HUES48 (cell line): ENCODE data around the gene LGALS9.
"Not testable (repeated sequence)": the region's sequence is repeated elsewhere in the genome, so short reads cannot be mapped to it uniquely, and the experiment has no call there.

ENCODE experiments used
- H3K27ac ChIP-seq: one replicate; pipeline ENCODE4 v1.7.0; 2013; ENCODE audit warnings: low read depth, low read length, inconsistent platforms
- H3K27me3 ChIP-seq: 2 replicates; pipeline ENCODE4 v1.6.1; 2013; ENCODE audit warnings: mild to moderate bottlenecking, low read length; ENCODE audit not compliant: control insufficient read depth, insufficient read depth
- H3K36me3 ChIP-seq: 2 replicates; pipeline ENCODE4 v1.6.1; 2013; ENCODE audit warnings: low read length; ENCODE audit not compliant: control insufficient read depth, insufficient read depth
- H3K4me1 ChIP-seq: 2 replicates; pipeline ENCODE4 v1.6.1; 2013; ENCODE audit warnings: mild to moderate bottlenecking, low read length; ENCODE audit not compliant: control insufficient read depth, insufficient read depth
- H3K4me3 ChIP-seq: 2 replicates; pipeline ENCODE4 v1.5.1; 2013; ENCODE audit warnings: mild to moderate bottlenecking, low read depth, low read length
- H3K9ac ChIP-seq: 2 replicates; pipeline ENCODE4 v1.6.1; 2013; ENCODE audit warnings: mild to moderate bottlenecking, low read depth, low read length, moderate library complexity
- H3K9me3 ChIP-seq: 2 replicates; pipeline ENCODE4 v1.6.1; 2013; ENCODE audit warnings: low read length; ENCODE audit not compliant: control insufficient read depth, insufficient read depth

LGALS9 gene

GRCh38 chr17:27668488-27668823, 37.5 kb downstream of the LGALS9 start:
- H3K27ac ChIP-seq: no peak overlapping the region
- H3K36me3 ChIP-seq: no peaks in the 10 kb centered on the region
- H3K4me1 ChIP-seq: no peaks in the 10 kb centered on the region
- H3K27me3 ChIP-seq: no peaks in the 10 kb centered on the region
- H3K4me3 ChIP-seq: no peak overlapping the region
- no peak overlapping the region for H3K9ac ChIP-seq
- H3K9me3 ChIP-seq: no peaks in the 10 kb centered on the region

GRCh38 chr17:27669136-27669535, 38.1 kb downstream of the LGALS9 start:
- Histone ChIP-seq H3K36me3 (no peaks in the 10 kb centered on the region), H3K27me3 (no peaks in the 10 kb centered on the region), H3K27ac (no peak overlapping the region), H3K9me3 (no peaks in the 10 kb centered on the region), H3K4me1 (no peaks in the 10 kb centered on the region), H3K9ac (no peak overlapping the region), H3K4me3 (no peak overlapping the region)

- H3K9me3 ChIP-seq: no peaks in the 10 kb centered on the region
- no peak overlapping the region for H3K9ac ChIP-seq
- H3K4me3 ChIP-seq: no peak overlapping the region
- H3K4me1 ChIP-seq: no peaks in the 10 kb centered on the region
- no peaks in the 10 kb centered on the region for H3K27me3 ChIP-seq
- H3K36me3 ChIP-seq: no peaks in the 10 kb centered on the region
- H3K27ac ChIP-seq: no peak overlapping the region
These were observed 38.9 kb downstream of the LGALS9 start for GRCh38 chr17:27669850-27670249.

GRCh38 chr17:27670791-27671590, 40.0 kb downstream of the LGALS9 start:
- no peaks in the 10 kb centered on the region for H3K9me3 ChIP-seq
- H3K36me3 ChIP-seq: no peaks in the 10 kb centered on the region
- no peaks in the 10 kb centered on the region for H3K4me1 ChIP-seq

GRCh38 chr17:27671591-27671910, 40.6 kb downstream of the LGALS9 start:
- Histone ChIP-seq H3K9me3 (no peaks in the 10 kb centered on the region), H3K27ac (no peak overlapping the region), H3K36me3 (no peaks in the 10 kb centered on the region), H3K27me3 (no peaks in the 10 kb centered on the region), H3K9ac (no peak overlapping the region), H3K4me3 (no peak overlapping the region), H3K4me1 (no peaks in the 10 kb centered on the region)

More at GRCh38 chr17:27670791-27671590, 40.0 kb downstream of the LGALS9 start:
- no peak overlapping the region for H3K9ac ChIP-seq
- no peak overlapping the region for H3K4me3 ChIP-seq
- no peak overlapping the region for H3K27ac ChIP-seq
- no peaks in the 10 kb centered on the region for H3K27me3 ChIP-seq

- H3K9me3 ChIP-seq, H3K9ac ChIP-seq, H3K4me3 ChIP-seq, H3K27ac ChIP-seq, H3K4me1 ChIP-seq, H3K27me3 ChIP-seq, H3K36me3 ChIP-seq: not testable (repeated sequence)
These were observed 41.0 kb downstream of the LGALS9 start for GRCh38 chr17:27671977-27672480.

GRCh38 chr17:27674335-27674734, 43.3 kb downstream of the LGALS9 start:
- H3K36me3 ChIP-seq: no peaks in the 10 kb centered on the region
- no peaks in the 10 kb centered on the region for H3K4me1 ChIP-seq
- H3K27ac ChIP-seq: no peak overlapping the region
- no peak overlapping the region for H3K4me3 ChIP-seq
- no peaks in the 10 kb centered on the region for H3K9me3 ChIP-seq
- no peaks in the 10 kb centered on the region for H3K27me3 ChIP-seq
- H3K9ac ChIP-seq: no peak overlapping the region

GRCh38 chr17:27677191-27677590, 46.2 kb downstream of the LGALS9 start:
- Histone ChIP-seq H3K36me3 (no peaks in the 10 kb centered on the region), H3K27me3 (no peaks in the 10 kb centered on the region), H3K27ac (no peak overlapping the region), H3K4me1 (no peaks in the 10 kb centered on the region), H3K4me3 (no peak overlapping the region), H3K9ac (no peak overlapping the region), H3K9me3 (no peaks in the 10 kb centered on the region)

- not testable (repeated sequence) for H3K27me3 ChIP-seq, H3K27ac ChIP-seq, H3K4me3 ChIP-seq, H3K4me1 ChIP-seq, H3K9ac ChIP-seq, H3K36me3 ChIP-seq
- H3K9me3 ChIP-seq: peaks cover 36% of the 10 kb centered on the region
These were observed 55.3 kb downstream of the LGALS9 start for GRCh38 chr17:27686322-27686721.

GRCh38 chr17:27690882-27691281, 59.9 kb downstream of the LGALS9 start:
- Histone ChIP-seq H3K4me1 (no peaks in the 10 kb centered on the region), H3K9ac (no peak overlapping the region), H3K9me3 (peaks cover 34% of the 10 kb centered on the region)

GRCh38 chr17:27695254-27695814, 64.3 kb downstream of the LGALS9 start:
- not testable (repeated sequence) for H3K9ac ChIP-seq, H3K4me3 ChIP-seq, H3K27ac ChIP-seq, H3K27me3 ChIP-seq, H3K4me1 ChIP-seq, H3K36me3 ChIP-seq
- peaks cover 38% of the 10 kb centered on the region for H3K9me3 ChIP-seq

More at GRCh38 chr17:27690882-27691281, 59.9 kb downstream of the LGALS9 start:
- no peaks in the 10 kb centered on the region for H3K27me3 ChIP-seq
- no peaks in the 10 kb centered on the region for H3K36me3 ChIP-seq
- no peak overlapping the region for H3K4me3 ChIP-seq
- no peak overlapping the region for H3K27ac ChIP-seq
